Hepatic stellate cell (primary cell): ENCODE measurements around the gene TSHZ2.
"Not testable (repeated sequence)": the region's sequence is repeated elsewhere in the genome, so short reads cannot be mapped to it uniquely, and the experiment has no call there.

Experiments used
- DNase-seq: peaks from one replicate; pipeline ENCODE4 v3.0.0; 2011; ENCODE audit warnings: low spot score

TSHZ2 gene

DNA sequence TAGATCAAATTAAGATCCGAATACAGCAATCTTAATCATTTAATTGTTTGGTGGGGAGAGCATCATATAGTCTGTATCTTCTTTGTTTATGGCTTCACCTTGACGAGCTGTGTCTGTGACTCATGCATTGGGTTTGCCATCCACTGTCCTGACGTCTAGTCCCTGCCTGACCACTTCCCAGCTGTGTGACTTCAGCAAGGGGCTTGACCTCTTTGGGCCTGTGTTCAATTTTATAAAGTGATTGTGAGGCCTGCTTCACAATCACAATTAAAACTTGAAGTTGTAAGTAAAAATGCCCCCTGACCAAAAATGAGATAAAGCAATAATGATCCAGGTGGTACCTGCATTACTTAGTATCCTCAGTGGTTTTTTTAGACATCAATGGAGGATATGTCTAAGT is 412.2 kb downstream of the TSHZ2 start:
- DNase-seq = no peak

DNA sequence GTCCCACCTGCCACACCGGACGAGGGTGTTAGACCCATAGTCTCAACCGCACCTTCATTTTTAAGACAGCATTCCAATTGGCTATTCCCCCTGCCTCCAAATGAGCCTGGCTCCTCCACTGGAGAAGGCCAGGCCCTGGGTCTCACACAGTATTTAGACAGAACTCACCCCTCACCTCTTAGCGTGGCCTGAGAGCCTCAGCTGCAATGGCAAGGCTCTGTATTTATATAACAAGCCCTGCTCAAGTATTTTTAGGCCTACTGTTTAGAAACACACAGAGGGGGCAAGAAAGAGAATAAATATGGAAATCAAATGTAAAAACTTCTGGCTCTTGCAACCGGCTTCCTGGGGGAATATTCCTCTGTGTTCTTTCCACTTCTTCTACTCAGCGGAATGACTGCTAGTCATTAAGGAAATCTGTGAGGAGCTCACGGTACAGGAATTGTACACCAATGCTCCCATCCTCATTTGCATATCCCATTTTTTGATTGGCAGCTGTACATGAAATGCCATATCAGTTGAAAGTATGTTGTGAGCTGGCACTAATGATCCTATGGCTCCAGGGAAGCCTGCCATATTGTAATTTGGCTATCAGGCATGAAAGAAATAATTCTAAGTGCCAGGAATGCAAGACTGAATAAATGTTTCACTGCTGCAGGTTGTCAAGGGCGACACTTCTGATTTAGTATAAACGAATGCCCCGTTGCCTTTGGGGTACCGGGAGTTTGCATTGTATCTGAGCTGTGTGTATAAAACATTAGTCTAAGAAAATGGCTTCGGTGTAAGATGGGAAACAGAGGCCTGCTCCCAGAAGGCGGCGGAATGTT is 414.0 kb downstream of the TSHZ2 start:
- no peak for DNase-seq

DNA sequence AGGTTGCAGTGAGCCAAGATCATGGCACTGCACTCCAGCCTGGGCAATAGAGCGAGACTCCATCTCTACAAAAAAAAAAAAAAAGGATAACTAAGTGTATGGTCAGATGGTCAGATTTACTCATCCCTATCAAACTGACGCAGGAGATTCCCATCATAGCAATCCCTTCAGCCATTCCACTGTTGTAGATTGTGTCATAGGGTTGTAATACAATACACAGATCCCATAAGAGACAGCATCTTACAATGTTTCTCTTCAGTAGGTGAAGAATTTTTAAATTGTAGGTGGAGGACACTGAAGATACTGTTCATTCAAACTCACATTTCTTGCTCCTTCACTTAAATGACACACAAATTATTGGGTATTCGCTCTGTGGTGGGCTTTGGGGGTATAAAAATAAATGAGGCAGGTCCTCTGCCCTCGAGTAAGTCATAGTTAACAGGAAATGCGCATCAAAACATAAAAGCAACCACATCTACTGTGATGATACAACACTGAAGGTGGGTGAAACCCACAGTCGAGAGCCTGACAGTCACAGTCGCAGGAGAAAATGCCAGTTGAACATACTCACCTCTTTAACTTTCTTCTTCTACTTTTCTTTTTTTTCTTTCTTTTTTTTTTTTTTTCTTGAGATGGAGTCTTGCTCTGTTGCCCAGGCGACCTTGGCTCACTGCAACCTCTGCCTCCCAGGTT is 416.0 kb downstream of the TSHZ2 start:
- no peak for DNase-seq

DNA sequence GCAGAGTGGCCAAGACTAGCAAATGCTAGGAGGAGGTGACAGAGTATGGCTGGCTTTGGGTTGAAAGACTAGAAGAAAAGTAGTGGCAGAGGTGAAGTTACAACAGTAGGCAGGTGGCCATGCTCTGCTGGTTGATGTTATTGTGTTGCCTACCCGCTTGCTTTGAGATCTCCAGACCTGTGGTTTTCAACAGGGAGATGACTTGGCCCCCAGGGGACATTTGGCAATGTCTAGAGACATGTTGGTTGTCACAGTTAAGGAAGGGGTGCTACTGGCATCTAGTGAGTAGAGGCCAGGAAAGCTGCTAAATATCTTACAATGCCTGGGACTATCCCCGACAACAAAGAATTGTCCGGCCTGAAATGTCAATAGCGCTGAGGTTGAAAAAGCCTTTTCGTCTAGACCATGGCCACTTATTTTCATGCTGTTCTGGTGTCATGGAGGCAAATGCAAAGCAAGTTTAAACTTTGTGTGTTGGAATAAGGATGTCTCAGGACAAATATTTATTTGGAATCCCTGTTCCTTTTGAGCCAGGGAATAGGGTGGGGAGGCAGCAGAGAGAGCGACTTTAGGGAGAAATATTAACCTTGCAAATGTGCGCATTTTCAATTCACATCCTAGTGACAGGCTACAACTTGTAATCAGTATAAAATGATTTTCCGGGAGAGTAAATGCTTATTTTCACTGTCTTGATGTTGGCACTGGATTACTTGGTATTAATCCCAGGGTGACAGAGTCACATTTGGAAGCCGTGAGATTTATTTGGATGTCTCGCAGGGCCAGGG is 417.6 kb downstream of the TSHZ2 start:
- DNase-seq = no peak

DNA sequence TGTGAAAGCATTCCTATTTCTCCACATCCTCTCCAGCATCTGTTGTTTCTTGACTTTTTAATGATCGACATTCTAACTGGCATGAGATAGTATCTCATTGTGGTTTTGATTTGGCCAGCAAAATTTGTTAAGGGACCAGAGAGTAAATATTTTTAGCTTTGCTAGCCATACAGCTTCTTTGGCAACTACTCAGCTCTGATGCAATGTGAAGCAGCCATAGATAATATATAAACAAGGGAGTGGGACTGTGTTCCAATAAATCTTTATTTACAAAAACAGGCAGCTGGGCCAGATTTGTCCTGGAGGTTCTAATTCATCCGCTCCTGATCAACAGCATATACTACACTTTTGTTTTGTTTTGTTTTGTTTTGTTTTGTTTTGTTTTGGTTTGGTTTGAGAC is 418.6 kb downstream of the TSHZ2 start:
- DNase-seq = no peak

DNA sequence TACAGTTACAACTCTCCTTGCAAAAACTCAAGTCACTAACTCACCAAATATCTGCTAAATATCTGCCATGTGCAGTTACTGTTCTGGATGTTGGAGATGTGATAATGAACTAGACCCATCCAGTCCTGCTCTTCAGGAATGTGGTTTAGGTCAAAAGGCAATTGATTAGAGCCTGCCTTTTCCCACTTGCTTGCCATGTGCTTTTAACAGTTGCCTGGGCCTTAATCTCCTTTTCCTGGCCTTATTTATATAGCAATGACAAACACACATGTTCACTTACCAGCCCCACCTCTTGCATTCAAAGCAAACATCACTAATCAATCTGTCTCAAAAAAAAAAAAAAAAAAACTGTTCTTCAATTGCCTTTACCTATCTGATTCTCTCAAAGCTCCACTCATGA is 422.3 kb downstream of the TSHZ2 start:
- no peak for DNase-seq

DNA sequence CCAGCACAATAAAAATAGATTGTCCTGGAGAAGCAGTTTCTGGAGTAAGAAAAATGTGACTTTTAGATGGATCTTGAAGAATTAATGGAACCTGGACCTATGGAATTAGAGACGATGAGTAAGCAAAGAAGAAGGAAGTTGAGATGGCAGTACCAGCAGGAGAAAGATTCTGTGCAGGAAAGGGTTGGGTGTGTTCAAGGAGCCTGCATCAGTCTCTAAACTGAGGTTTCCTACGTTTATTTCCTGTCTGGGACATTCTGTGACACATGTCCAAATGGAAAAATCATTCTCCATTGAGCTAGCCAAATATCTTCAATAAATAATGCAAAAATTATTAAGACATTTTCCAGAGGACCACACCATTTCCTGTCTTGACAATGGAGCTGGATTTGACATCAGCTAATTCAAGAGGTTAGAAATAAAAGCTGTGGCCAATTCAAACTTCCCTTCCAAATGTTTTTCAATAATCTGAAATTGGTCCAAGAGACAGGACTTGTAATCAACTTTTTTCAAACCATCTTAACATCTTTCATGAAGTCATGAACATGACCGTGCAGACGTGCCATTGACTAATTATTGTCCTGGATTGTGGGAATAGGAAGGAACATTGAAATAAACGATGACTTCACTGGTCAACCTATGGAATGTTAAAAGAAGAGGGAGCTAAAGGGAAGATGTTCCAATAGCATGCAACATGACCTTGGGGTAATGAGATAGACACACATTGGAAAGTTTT is 423.2 kb downstream of the TSHZ2 start:
- no peak for DNase-seq

DNA sequence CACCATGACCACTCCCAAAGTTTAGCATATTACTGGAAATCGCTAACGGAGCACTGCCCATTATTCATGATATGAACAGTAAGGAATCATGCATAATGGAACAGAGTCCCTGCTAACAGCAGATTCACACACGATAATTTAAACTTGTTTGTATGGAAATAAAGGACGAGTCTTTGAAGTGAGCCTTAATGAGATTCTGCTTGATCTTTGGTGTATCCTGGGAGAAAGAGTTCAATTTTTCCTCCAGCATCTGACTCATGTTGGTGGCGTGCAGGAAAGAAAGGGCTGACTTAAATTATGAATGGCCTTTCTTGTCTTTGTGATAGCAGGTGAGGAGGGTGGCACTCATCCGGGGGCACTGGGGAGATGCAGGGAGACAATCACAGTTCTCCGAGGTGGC is 426.9 kb downstream of the TSHZ2 start:
- DNase-seq = no peak

DNA sequence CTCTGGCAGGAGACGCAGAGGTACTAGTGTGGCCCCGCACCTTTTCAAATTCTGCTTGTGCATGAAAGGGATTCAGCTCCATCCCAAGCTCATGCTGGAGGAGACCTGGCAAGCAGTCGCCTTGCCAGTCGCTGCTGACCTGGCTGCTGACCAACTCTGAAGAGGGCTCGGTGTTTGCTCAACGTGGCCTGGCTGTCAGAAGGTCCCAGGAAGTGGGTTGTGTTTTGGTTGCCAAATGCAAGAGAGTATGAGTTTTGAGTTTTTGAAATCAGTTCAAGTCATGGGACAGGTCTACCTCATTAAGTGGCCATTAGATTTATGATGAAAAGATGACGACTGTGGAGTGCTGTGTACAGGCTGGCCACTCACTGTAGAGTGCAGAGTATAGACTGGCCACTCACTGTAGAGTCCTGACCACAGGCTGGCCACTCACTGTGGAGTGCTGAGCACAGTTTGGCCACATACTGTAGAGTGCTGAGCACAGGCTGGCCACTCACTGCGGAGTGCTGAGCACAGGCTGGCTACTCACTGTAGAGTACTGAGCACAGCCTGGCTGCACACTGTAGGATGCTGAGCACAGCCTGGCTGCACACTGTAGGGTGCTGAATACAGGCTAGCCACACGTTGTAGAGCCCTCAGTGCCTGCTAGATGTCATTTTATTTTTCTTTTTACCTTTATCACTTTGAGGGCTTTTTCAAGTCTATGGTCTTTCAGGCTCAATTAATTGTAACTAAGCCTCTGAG is 427.6 kb downstream of the TSHZ2 start:
- DNase-seq = no peak

DNA sequence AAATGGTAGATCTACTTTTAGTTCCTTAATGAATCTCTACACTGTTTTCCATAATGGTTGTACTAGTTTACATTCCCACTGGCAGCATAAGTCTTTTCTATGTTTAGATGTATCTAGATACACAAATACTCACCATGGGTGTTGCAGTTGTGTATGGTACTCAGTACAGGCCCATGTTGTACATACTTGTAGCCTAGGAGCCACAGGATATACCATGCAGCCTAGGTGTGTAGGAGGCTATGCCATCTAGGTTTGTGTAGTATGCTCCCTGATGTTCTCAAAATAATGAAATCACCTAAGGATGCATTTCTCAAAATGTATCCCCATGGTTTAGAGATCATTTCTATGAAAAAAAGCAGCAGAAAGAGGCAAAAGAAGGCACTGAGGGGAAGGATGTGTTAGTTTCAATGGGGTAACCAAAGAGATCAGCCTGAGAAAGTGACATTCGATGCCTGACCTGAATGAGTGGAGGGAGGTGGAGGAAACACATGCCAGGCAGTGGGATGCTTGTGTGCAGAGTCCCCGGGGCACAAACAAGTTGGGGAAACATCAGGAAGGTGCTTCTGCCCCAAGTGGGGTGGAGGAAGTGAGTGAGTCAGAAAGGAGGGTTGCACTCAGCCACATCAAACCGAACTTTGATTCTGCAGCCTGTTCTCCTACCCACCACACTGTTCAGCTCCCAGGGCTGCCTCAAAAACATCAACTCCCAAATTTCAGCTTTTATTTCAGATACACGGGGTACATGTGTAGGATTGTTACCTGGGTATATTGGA is 430.3 kb downstream of the TSHZ2 start:
- no peak for DNase-seq

DNA sequence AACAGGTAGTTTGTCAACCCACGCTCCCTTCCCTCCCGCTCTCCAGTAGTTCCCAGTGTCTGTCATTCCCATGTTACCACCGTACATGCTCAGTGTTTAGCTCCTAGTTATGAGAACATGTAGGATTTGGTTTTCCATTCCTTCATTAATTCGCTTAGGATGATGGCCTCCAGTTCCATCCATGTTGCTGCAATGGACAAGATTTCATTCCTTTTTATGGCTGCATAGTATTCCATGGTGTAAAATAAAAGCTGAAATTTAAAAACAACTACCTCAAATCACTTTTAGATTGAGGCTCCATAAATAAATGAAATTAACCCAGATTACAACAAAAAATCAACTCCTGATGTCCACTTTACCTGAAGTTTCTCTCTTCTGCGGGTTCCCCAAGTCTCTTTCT is 430.9 kb downstream of the TSHZ2 start:
- no peak for DNase-seq

DNA sequence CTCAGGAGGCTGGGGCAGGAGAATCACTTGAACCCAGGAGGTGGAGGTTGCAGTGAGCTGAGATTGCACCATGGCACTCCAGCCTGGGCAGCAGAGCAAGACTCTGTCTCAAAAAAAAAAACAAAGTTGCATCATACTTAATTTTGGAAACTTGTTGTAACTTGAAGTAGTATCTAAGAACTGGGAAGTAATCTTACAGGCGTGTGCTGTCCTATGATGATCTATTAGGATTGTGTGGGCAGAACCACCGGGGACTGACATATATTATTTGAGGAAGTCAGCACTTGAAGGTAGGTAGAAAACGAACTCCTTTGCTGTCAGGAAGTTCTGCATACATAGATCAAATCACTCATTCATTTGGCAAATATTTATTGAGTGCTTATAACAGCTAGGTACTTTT is 433.0 kb downstream of the TSHZ2 start:
- DNase-seq = no peak

DNA sequence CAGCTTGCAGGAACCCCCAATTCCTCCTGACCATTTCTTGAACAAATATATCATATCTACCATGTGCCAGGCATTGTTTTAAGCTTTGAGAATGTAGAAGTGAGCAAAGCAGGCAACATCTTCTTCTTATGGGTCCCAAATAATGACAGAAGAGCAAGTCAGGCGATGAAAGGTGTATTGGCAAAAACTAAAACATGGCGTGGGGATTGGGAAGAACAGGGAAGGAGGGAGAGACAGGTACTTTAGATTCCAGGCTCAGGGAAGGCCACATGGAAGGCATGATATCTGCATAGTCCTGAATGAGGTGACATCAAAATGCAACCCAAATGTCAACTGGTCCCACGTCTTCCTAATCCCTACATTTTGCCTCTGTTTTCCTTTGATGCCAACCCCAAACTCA is 434.4 kb downstream of the TSHZ2 start:
- no peak for DNase-seq

DNA sequence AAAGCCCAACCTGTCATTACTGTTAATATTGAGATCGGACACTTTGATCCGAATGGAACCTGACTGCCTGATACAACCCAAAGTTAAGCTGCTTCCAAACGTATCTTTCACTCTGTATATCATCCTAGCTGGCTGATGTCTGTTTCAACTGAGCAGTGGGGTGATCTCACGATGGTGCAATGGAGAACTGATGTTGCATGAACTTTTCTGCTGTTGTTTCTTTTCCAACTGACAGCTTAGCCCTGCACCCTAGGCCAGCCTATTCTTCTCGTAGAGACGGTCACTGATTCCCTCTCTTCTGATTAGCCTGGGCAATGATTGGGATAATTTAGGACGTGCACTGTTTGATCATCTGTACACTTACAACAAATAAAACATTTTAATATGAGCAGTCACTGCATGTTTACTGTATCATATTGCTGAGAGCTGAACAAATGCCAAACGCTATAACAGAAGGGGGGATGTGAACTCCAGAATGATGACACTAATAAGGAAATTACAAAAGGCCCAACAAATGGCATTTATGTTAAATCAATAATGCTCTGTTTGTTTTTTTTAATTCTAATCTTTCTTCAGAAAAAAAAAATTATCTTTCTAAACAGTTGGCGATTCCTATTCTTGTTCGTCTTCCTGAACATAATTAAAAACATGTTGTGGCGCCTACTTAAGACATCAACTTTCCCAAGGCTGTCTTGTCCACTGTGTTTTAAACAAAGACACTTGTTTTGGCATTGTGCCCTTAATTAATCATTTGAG is 436.7 kb downstream of the TSHZ2 start:
- DNase-seq = no peak

DNA sequence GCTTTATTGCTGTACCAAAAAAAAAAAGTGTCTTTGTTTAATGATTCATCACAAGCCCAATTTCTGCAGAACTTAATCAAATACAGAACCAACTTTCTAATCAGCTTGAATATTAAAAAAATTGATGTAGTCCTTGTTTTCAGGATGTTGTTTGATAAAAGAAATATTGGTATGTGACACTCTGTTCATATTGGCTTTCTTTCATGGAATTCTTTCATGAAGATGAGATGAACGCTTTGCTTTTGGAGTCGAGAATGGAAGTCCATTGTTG is 437.2 kb downstream of the TSHZ2 start:
- DNase-seq = no peak

DNA sequence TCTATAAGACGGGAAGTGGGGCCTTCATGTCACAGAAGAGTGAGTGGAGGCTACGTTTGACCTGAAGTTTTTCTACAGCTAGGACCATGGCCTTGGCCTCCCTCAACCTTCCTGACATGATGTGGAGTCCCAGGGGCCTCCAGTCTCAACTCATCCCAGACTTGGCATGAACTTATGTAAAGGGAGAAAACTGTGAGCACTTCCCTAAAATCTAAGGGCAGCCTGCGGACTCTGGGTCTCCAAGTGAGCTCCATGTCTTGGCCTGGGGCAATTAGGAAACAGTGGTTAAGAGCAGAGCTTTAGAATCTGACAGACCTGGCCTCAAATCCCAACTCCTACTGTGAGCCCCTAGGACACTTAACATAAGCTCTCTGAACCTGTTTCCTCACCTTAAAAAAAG is 439.0 kb downstream of the TSHZ2 start:
- no peak for DNase-seq

DNA sequence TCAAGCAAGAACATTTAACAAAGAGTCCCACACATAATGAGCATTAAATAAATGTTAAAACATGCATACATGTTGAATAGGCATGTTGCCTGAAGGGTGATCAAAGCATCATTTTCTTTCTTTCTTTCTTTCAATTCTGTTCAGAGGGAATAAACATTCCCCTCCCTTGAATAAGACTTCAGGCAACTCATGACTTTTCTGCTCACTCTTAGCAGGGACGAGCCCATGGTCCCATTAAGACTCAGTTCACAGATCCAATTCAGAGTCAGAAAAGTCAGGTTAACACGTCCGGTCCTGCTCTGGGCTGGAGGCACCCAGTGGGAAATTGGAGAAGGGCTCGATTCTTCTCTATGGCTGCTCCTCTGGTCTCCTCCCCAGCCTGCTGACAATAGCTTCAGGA is 439.7 kb downstream of the TSHZ2 start:
- DNase-seq = no peak

DNA sequence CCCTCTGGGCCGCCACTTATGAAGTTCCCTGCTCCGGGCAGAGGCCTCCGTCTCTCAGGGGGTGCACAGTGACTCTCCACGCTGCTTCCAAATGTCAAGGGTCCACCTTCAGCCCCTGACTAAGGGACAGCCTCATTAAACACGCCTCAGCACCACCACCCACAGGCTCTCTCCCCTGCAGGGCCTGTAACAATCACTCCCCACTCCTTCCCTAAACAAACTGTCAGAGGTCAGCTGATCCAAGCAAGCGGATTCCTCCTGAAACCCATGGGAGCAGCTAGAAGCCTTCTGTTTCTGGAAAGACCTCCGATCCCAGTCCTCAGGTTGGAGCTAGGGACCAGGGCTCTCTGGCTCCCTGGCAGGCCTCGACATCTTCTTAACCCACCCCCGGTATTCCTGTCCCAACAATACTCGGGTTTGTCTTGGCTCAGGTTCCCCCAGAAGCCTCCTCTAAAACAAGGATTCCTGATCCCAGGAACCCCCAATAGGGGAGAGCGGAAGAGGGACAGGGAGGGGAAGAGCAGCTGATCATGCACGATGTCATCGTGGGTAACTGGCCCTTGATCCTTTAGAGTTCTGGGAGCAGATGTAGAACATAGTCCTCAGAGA is 440.5 kb downstream of the TSHZ2 start:
- DNase-seq = no peak

DNA sequence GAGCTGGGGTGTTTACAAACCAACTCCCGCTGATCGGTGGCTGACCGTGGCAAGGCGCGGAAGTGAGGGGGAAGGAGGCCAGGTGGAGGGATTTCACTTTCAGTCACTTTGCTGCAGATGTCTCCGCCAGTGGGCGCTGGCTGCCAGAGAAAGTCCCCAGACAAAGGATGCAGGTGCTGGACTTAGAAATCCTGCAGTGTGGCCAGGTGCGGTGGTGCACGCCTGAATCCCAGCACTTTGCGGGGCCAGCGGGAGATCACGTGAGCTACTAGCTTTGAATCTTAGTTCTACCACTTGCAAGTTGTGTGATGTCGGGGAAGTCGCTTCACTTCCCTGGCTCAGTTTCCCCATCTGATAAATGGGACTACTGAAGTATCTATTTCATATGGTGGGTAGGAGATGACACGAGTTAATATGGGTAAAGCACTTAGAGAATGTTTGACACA is 441.1 kb downstream of the TSHZ2 start:
- DNase-seq = no peak

DNA sequence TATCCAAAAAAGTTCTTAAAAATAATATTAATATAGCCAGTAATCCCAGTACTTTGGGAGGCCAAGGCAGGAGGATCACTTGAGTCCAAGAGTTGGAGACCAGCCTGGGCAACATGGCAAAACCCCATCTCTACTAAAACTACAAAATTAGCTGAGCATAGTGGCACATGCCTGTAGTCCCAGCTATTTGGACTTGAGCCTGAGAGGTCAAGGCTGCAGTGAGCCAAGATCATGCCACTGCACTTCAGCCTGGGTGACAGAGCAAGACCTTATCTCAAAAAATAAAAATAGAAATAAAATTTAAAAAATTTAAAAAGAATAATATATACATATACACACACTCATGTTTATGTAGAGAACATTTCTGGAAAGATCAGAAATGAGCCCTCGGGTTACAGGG is 441.7 kb downstream of the TSHZ2 start:
- DNase-seq = not testable (repeated sequence)
